Measurements from ENCODE around the gene TMEM170B. TPM values are rescaled to one million over a fixed set of nuclear protein-coding genes. Genes with fewer than 3 reads are reported as not detected.

The TMEM170B gene
- total RNA-seq, 1 experiment from 2014 or later = 3.5 TPM

GRCh38 chr6:11551053-11551452 is 13.5 kb downstream of the TMEM170B start:
- ChIA-PET CTCF (no interaction called here), POLR2A (interaction anchor here (1.5 kb wide), 1 partner anchor 13 kb away, joined by 7 read pairs; no protein-coding TSS in a partner anchor)
- peaks cover 6% of the 10 kb centered on the region for H3K9me3 Mint-ChIP-seq
- H3K27ac Mint-ChIP-seq = no peak overlapping the region
- DNase-seq (ENCODE audit: low spot score) = no peak
- TF ChIP-seq ZNF232 (CRISPR knock-in tag; IDR thresholded peaks at IDR 0.05) (no peak), JUN (CRISPR knock-in tag; IDR thresholded peaks at IDR 0.05) (no peak), ATF1 (CRISPR knock-in tag; IDR thresholded peaks at IDR 0.05) (no peak), ZSCAN18 (CRISPR knock-in tag; IDR thresholded peaks at IDR 0.05) (no peak), ZNF219 (CRISPR knock-in tag; IDR thresholded peaks at IDR 0.05; ENCODE audit: borderline replicate concordance) (no peak)
- peaks cover 8% of the 10 kb centered on the region for H3K4me1 Mint-ChIP-seq
- no peak overlapping the region for H3K4me3 Mint-ChIP-seq
- ATAC-seq = no peak
- H3K36me3 Mint-ChIP-seq = 0 out of 2 replicates have a peak, but pooled peaks cover 5% of the 10 kb centered on the region
- H3K27me3 Mint-ChIP-seq (ENCODE audit: low read depth) = no peaks in the 10 kb centered on the region

- no peak for TF ChIP-seq NR3C1 (CRISPR knock-in tag; conservative IDR thresholded peaks at IDR 0.05; ENCODE audit: low read depth)
- no peak for TF ChIP-seq CREM (CRISPR knock-in tag; IDR thresholded peaks at IDR 0.05)
- TF ChIP-seq ZNF425 (CRISPR knock-in tag; conservative IDR thresholded peaks at IDR 0.05) = no peak
- no peak for TF ChIP-seq ZNF121 (CRISPR knock-in tag; IDR thresholded peaks at IDR 0.05)
- TF ChIP-seq E2F1 (CRISPR knock-in tag; IDR thresholded peaks at IDR 0.05) = no peak
- TF ChIP-seq ZNF232 (CRISPR knock-in tag; IDR thresholded peaks at IDR 0.05) = no peak
- no peak for TF ChIP-seq GRHL2 (CRISPR knock-in tag; IDR thresholded peaks at IDR 0.05; ENCODE audit: insufficient replicate concordance, severe bottlenecking)
- TF ChIP-seq JAZF1 (CRISPR knock-in tag; IDR thresholded peaks at IDR 0.05) = no peak
- TF ChIP-seq MYBL2 (CRISPR knock-in tag; IDR thresholded peaks at IDR 0.05) = no peak
- TF ChIP-seq ATF2 (CRISPR knock-in tag; IDR thresholded peaks at IDR 0.05; ENCODE audit: borderline replicate concordance, low read depth) = no peak
- TF ChIP-seq OVOL2 (CRISPR knock-in tag; IDR thresholded peaks at IDR 0.05; ENCODE audit: borderline replicate concordance) = no peak
- no peak for TF ChIP-seq E2F5 (CRISPR knock-in tag; IDR thresholded peaks at IDR 0.05)
- TF ChIP-seq ZMAT4 (CRISPR knock-in tag; IDR thresholded peaks at IDR 0.05) = no peak
- no peak for TF ChIP-seq CDX4 (CRISPR knock-in tag; IDR thresholded peaks at IDR 0.05; ENCODE audit: borderline replicate concordance)
- no peak for TF ChIP-seq CBFB (CRISPR knock-in tag; IDR thresholded peaks at IDR 0.05; ENCODE audit: low read depth)
- no peak for TF ChIP-seq AR (CRISPR knock-in tag; IDR thresholded peaks at IDR 0.05)
- Mint-ChIP-seq H3K9me3 (peaks cover 6% of the 10 kb centered on the region), H3K4me1 (peaks cover 17% of the 10 kb centered on the region), H3K4me3 (no peak overlapping the region), H3K36me3 (0 out of 2 replicates have a peak, but pooled peaks cover 5% of the 10 kb centered on the region), H3K27me3 (ENCODE audit: low read depth) (no peaks in the 10 kb centered on the region), H3K27ac (no peak overlapping the region)
- POLR2A ChIA-PET = no interaction called here
- CTCF ChIA-PET = interaction anchor here (0.7 to 1.5 kb wide), 3 partner anchors 14 to 43 kb away, joined by 3 to 4 read pairs (median 3); no protein-coding TSS in a partner anchor
- no peak for DNase-seq (ENCODE audit: low spot score)
- ATAC-seq = no peak
These were observed 14.9 kb downstream of the TMEM170B start for GRCh38 chr6:11552442-11552841.
